Fibroblast of skin of scalp (primary cell): ENCODE measurements around the gene SCN10A.

Source experiments
- DNase-seq: peaks from one replicate; pipeline ENCODE4 v3.0.0-alpha.2; 2013

Gene SCN10A

GRCh38 chr3:38650248-38650951 lies 165.6 kb downstream of the SCN10A start:
- DNase-seq: no peak

- peak; percentile 28 for DNase-seq
Observed at GRCh38 chr3:38649500-38650247, 166.3 kb downstream of the SCN10A start, which contains the start of gene SCN5A. SCN5A (minus strand) TSS chr3:38649687; CDS start chr3:38633307, 16,380 bp downstream.

GRCh38 chr3:38648659-38649499 lies 167.1 kb downstream of the SCN10A start:
- no peak for DNase-seq

GRCh38 chr3:38648024-38648658 lies 167.9 kb downstream of the SCN10A start:
- no peak for DNase-seq

GRCh38 chr3:38647217-38647970 lies 168.6 kb downstream of the SCN10A start:
- no peak for DNase-seq
